Left lung (tissue), 10 donors: ENCODE results near the gene YLPM1. TPM values are rescaled to one million over a fixed set of nuclear protein-coding genes. Genes with fewer than 3 reads are reported as not detected.

Experiments
- ATAC-seq: fragments of 200-7000 bp; cut with Tn5 transposase; one replicate; pipeline ENCODE4 v1.9.1; 2020; ENCODE audit warnings: moderate library complexity
- DNase-seq, 4 donors: peaks; one replicate each; pipeline ENCODE4 v3.0.0-alpha.2; 2013 to 2020
- H3K27ac ChIP-seq, 2 donors: fragments of 200-600 bp; sonication (generic) in 1 of 2; one replicate each; pipeline versions ENCODE4 v1.5.0 to v1.8.0; 2020 to 2021
- H3K27me3 ChIP-seq, 2 donors: fragments of 200-600 bp; sonication (generic) in 1 of 2; one replicate each; pipeline versions ENCODE4 v1.5.0 to v1.8.0; 2020 to 2021
- H3K36me3 ChIP-seq, 2 donors: fragments of 200-600 bp; sonication (generic) in 1 of 2; one replicate each; pipeline versions ENCODE4 v1.5.0 to v1.8.0; 2020 to 2021
- H3K4me1 ChIP-seq, 2 donors: fragments of 200-600 bp; one replicate each; pipeline ENCODE4 v1.8.0; 2021
- H3K4me3 ChIP-seq, 2 donors: fragments of 200-600 bp; sonication (generic) in 1 of 2; one replicate each; pipeline versions ENCODE4 v1.5.0 to v1.8.0; 2020 to 2021; ENCODE audit warnings: mild to moderate bottlenecking in 1 of 2
- H3K9me3 ChIP-seq, 2 donors: fragments of 200-600 bp; sonication (generic) in 1 of 2; one replicate each; pipeline versions ENCODE4 v1.5.0 to v1.8.0; 2020 to 2021
- intact Hi-C, 2 donors: fragments of 100-400 bp; cut with DNase I; formaldehyde crosslinking; loops; one replicate each; pipeline versions ENCODE4 v1.11.2 to v1.14.2; 2022
- polyA plus RNA-seq, 6 donors: library from polyadenylated mRNA; unstranded; fragments of 120-200 nt; gene quantifications; one replicate each; pipeline ENCODE4 v1.2.1, GENCODE V29; 2013; ENCODE audit not compliant: insufficient read length in 6 of 6
- total RNA-seq, 2 donors: library from RNA; stranded (reverse); fragmentation: NEBNext Ultra II Directional; extraction: Animal tissue kit (Norgen Biotek cat#: 25700); gene quantifications; one replicate each; pipeline ENCODE4 v1.2.1, GENCODE V29; 2021
- TF ChIP-seq, protein P1 (sequence below), 2 donors: fragments of 200-600 bp; sonication (generic) in 1 of 2; IDR thresholded peaks; one replicate each; pipeline versions ENCODE4 v1.5.0 to v1.8.0; 2021; ENCODE audit warnings: antibody characterized with exemption in 2 of 2
- donor health status: DM: no; HTN: yes; CAD: no.
- donor health status: DM: no; HTN: no; CAD: no.

The YLPM1 gene
- total and polyA plus RNA-seq, 8 donors, result 49.5 to 117 (median 107) TPM

DNA sequence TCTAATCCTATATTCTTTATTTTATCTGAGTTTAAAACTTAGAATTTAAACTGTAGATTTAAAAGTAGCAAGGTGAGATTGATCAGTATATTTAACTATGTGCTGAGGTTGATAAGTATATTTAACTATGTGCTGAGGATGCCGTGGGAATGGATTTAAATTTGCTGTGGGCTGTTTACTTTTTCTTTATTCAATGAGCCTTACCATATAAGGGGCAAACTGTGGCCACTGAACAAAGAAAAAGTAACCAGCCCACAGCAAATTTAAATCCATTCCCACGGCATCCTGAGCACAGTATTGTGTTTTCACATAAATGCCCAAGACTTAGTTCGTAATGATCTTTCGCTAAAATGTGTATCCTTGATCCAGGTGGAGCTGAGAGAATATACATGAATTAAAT, 69.7 kb downstream of the YLPM1 start:
- Histone ChIP-seq H3K4me3 (no peak overlapping the region), H3K36me3 (peaks cover 0 to 44% of the 10 kb centered on the region in 2 donors), H3K4me1 (peaks cover 2 to 3% of the 10 kb centered on the region in 2 donors), H3K9me3 (no peaks in the 10 kb centered on the region), H3K27me3 (no peaks in the 10 kb centered on the region), H3K27ac (no peak overlapping the region)
- DNase-seq (no peak), ATAC-seq (no peak)
- TF ChIP-seq, protein P1, sequence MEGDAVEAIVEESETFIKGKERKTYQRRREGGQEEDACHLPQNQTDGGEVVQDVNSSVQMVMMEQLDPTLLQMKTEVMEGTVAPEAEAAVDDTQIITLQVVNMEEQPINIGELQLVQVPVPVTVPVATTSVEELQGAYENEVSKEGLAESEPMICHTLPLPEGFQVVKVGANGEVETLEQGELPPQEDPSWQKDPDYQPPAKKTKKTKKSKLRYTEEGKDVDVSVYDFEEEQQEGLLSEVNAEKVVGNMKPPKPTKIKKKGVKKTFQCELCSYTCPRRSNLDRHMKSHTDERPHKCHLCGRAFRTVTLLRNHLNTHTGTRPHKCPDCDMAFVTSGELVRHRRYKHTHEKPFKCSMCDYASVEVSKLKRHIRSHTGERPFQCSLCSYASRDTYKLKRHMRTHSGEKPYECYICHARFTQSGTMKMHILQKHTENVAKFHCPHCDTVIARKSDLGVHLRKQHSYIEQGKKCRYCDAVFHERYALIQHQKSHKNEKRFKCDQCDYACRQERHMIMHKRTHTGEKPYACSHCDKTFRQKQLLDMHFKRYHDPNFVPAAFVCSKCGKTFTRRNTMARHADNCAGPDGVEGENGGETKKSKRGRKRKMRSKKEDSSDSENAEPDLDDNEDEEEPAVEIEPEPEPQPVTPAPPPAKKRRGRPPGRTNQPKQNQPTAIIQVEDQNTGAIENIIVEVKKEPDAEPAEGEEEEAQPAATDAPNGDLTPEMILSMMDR (IDR thresholded peaks at IDR 0.05), result no peak
- intact Hi-C loops, result no loop called here

DNA sequence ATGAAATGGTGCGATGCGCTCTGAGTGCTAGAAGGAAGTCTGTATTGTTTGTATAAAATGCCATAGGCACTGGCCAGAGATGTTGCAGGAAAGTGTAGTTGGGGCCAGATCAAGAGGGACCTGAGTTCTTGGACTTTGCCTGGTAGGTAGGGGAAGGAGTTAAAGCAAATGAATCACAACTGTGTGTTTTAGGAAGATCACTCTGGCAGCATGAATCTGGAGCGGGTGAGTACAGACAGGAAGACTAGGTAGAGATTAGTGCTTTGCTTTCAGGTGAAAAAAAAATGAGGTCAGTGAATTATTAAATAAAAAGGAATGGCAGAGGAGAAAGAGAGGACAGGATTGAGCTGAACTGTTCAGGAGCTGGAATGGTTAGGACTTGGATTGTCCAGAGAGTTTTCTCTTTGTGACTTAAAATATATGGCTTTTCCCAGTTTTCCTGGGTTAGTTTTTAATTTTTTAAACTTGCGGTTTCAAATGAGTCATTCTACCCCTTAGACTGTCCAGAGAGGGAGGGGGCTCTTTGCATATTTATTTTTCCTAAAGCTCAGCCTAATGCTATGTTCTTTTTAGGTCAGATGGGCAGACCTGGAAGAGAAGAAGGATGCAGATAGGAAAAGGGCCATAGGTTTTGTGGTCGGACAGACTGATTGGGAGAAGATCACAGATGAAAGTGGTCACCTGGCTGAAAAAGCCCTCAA, 71.7 kb downstream of the YLPM1 start:
- H3K4me3 ChIP-seq, result no peak overlapping the region
- no peaks in the 10 kb centered on the region for H3K27me3 ChIP-seq
- intact Hi-C loops, result no loop called here
- peak; percentile 22 for ATAC-seq
- H3K4me1 ChIP-seq, result peaks cover 3 to 4% of the 10 kb centered on the region in 2 donors
- H3K36me3 ChIP-seq, result peaks cover 0 to 37% of the 10 kb centered on the region in 2 donors
- no peak for DNase-seq
- no peaks in the 10 kb centered on the region for H3K9me3 ChIP-seq
- TF ChIP-seq, protein P1 (IDR thresholded peaks at IDR 0.05), result no peak
- peak overlapping the region in 1 of 2 donors; percentile 11 for H3K27ac ChIP-seq

DNA sequence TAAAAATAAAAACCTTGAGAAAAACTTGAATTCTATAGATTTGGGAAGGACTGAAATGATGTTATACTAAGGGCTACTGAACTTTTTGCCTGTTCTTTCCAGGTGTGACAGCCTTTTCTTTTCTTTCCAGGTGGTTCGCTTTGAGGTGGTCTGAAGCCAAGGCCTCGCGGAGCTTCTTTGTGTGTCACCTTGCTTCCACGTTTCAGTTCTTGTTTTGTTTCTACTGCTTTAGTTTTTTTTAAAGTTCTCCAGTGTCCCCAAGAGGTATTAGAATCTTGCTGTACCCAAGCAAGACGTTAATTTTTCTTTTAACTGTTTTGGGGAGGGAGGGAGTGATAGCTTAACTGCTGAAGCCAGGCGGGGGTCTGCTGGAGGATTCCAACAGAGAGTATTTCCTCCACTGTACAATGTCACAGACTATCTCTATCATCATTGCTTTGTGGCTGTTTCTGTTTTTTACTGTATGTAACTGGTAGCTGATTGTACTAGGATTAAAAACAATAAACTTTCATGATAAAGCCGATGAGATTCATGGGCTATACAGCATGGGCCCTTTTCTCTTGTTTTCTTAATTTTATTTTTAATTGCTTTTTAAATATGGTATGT, 72.6 kb downstream of the YLPM1 start:
- intact Hi-C loops, result no loop called here
- H3K4me3 ChIP-seq, result no peak overlapping the region
- H3K36me3 ChIP-seq, result peaks cover 0 to 31% of the 10 kb centered on the region in 2 donors
- TF ChIP-seq, protein P1 (IDR thresholded peaks at IDR 0.05), result no peak
- no peaks in the 10 kb centered on the region for H3K9me3 ChIP-seq
- peak overlapping the region in 1 of 2 donors; percentile 26 for H3K27ac ChIP-seq
- DNase-seq, result no peak
- no peak for ATAC-seq
- H3K27me3 ChIP-seq, result no peaks in the 10 kb centered on the region
- peaks cover 3 to 4% of the 10 kb centered on the region in 2 donors for H3K4me1 ChIP-seq

DNA sequence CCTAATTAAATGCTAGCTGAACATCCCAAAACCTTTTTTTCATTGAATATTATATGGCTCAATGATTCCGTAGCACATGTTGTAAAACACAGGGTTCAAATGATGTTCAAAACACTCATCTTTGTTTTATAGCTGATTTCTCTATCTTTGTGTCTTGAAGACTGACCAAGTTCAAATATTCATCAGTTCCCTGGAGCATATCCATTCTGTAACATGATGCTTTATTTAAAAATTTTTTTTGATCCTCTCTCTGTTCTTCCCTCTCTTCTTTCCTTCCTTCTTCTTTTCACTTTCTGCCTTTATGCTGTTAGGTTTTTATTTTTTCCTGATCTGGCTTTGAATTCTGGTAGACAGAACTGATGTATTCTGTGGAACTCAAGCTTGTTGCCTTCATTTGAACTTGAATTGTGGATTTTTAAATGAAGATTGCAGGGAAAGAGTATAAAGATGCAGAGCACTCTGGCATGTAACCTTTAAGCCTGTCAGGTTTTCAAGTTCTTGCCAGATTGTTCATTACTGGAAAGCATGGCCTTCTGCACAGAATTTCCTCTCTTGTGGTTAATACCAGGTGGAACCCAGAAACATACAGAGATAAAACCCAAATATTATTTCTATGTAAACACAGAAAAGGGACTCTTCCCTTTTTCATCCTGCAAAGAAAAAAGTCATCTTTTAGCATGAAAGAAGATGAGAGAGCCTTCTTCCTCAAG, 73.3 kb downstream of the YLPM1 start:
- H3K9me3 ChIP-seq, result no peaks in the 10 kb centered on the region
- no peak overlapping the region for H3K4me3 ChIP-seq
- no peaks in the 10 kb centered on the region for H3K27me3 ChIP-seq
- peaks cover 0 to 32% of the 10 kb centered on the region in 2 donors for H3K36me3 ChIP-seq
- ATAC-seq (no peak), DNase-seq (no peak)
- TF ChIP-seq, protein P1 (IDR thresholded peaks at IDR 0.05), result no peak
- peak overlapping the region in 1 of 2 donors; percentile 60 for H3K27ac ChIP-seq
- peaks cover 3 to 7% of the 10 kb centered on the region in 2 donors for H3K4me1 ChIP-seq
- intact Hi-C loops, result no loop called here

DNA sequence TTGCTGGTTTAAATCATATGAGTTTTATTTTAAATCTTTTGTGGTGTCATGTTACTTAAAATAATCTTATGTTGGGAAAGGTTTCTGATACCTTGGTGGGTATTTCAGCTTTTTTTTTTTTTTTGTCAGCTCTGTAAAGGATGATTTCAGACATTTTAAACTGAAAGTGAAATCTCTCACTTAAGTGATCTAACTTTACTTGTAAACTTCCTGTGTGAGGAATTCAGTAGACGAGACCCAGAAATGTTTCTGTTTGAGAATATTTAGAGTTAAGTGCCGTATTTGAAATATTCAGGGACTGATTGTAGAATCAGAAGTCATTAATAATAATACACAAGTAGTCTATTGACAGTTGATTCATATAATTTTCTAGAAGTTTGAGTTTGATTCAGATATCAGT, 75.0 kb downstream of the YLPM1 start:
- TF ChIP-seq, protein P1 (IDR thresholded peaks at IDR 0.05), result no peak
- Histone ChIP-seq H3K36me3 (peaks cover 0 to 27% of the 10 kb centered on the region in 2 donors), H3K27ac (peak overlapping the region; percentile 37 to 57), H3K4me1 (peaks cover 3 to 14% of the 10 kb centered on the region in 2 donors), H3K4me3 (no peak overlapping the region), H3K9me3 (no peaks in the 10 kb centered on the region), H3K27me3 (no peaks in the 10 kb centered on the region)
- ATAC-seq, result no peak
- intact Hi-C loops, result no loop called here
- DNase-seq, result no peak
